PFSK-1 (cell line): Measurements from ENCODE around the gene SAMD4A.

Experiments
- POLR2AphosphoS5 ChIP-seq: IDR thresholded peaks from 2 replicates; pipeline ENCODE4 v1.6.1; 2012; ENCODE audit warnings: low read depth, mild to moderate bottlenecking, control low read depth, low read length, moderate library complexity
- TAF1 ChIP-seq: IDR thresholded peaks from 2 replicates; pipeline ENCODE4 v1.6.1; 2012; ENCODE audit warnings: low read length, control low read depth, borderline replicate concordance; ENCODE audit not compliant: insufficient read depth

DNA sequence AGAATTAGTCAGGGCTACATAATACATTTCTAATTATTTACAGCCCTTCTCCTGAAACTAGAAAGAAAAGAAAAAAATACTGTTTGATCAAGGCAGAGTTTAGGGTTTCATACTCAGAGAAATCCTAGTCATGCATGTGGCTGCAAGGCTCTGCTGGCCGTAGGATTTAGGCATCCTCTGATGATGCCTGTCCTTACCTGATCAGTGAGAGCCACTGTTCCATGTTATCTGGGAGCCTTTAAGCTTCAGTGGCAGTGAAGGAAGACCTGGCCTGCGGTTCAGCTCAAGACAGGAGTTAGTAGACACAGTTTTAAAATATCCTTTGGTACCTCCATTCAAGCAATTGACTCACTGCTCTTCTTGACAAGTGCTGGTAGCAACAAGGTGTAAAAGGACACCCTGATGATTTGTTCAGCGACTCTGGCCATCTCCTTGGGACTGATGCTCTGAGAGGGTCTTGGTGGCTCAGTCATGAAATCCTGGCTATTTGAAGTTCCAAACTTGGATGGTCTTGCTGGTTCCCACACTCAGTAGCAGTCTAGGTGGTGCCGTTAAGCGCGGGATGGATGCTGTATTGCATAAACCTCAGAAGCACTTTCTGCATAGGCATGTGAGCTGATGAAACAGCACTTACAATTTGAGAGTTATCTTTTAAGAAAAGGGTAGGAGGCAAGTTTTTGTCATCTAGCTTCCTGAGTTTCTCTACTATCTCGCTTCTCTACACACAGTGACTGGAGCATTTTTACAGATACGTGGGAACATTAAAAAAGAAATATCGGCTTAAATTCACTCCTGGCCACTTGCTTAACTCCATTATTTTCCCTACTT is 162.0 kb downstream of the SAMD4A start:
- TF ChIP-seq TAF1 (no peak), POLR2AphosphoS5 (no peak)
